ENCODE measurements around the gene PAXX. TPM values are rescaled to one million over a fixed set of nuclear protein-coding genes. Genes with fewer than 3 reads are reported as not detected.

The PAXX gene
- total and polyA plus RNA-seq, 9 of the 15 experiments (the other 6 are each of a cell fraction or from before 2014, with no cell fraction given): 1.2 to 175 (median 38.5) TPM

GRCh38 chr9:136944519-136945332 is 47.5 kb upstream of the PAXX start, which contains the start of the genes C8G and FBXW5 (continued):
- TF ChIP-seq ATF4 (CRISPR knock-in tag; IDR thresholded peaks at IDR 0.05) (0 out of 2 replicates have a peak, but pooled peaks have one; percentile 31), CGGBP1 (CRISPR knock-in tag; IDR thresholded peaks at IDR 0.05) (no peak), CBFA2T2 (conservative IDR thresholded peaks at IDR 0.05) (no peak; the same call in 1 of the 2 replicates), RERE (CRISPR knock-in tag; IDR thresholded peaks at IDR 0.05; ENCODE audit: borderline replicate concordance) (no peak), PBX2 (CRISPR knock-in tag; IDR thresholded peaks at IDR 0.05; ENCODE audit: low read depth) (no peak), PBX2 (tag; conservative IDR thresholded peaks at IDR 0.05; ENCODE audit: low read depth) (no peak), DMBX1 (CRISPR knock-in tag; IDR thresholded peaks at IDR 0.05; ENCODE audit: borderline replicate concordance) (0 out of 2 replicates have a peak, but pooled peaks have one; percentile 15), SMARCA4 (IDR thresholded peaks at IDR 0.05) (peak; percentile 74; the same call in 1 of the 2 replicates)

Measured in K562 (cell line).